A549 treated with Hydrocortisone at 1 μM for 4 hours (cell line): ENCODE measurements around the gene GOLPH3L. TPM values are rescaled to one million over a fixed set of nuclear protein-coding genes. Genes with fewer than 3 reads are reported as not detected.

Source experiments
- total RNA-seq: library from RNA; stranded (reverse); fragments of 200-300 nt; extraction: Qiagen RNA extraction; gene quantifications from 5 replicates; pipeline ENCODE4 v1.2.3, GENCODE V29; 2022

The GOLPH3L gene
- 11.5 to 21.8 TPM (median 15.3 TPM) in 5 replicates for total RNA-seq

GRCh38 chr1:150696995-150697927, at the start of gene GOLPH3L:
Gene GOLPH3L (minus strand): TSS chr1:150697154. CDS start chr1:150694838, 2,316 bp downstream.

GRCh38 chr1:150720703-150721102, 23.7 kb upstream of the GOLPH3L start, which contains the start of gene HORMAD1:
Gene HORMAD1 (minus strand): TSS chr1:150720895. CDS start chr1:150719505, 1,390 bp downstream.

GRCh38 chr1:150629115-150629928, 67.6 kb downstream of the GOLPH3L start, which contains the start of gene ENSA:
Gene ENSA (minus strand): TSS chr1:150629612. CDS start chr1:150629470, 142 bp downstream.

Other genes with a start within 250 kb of the GOLPH3L start
- 21.1 to 25.0 TPM (median 23.1 TPM) in 5 replicates for gene TARS2, start 209.7 kb downstream of the GOLPH3L start, total RNA-seq
- gene ECM1, start 189.0 kb downstream of the GOLPH3L start, total RNA-seq: 1.4 to 2.0 TPM (median 1.8 TPM) in 5 replicates
- 0.22 TPM in 1 of 5 replicates, not detected in the others for gene FALEC, start 181.4 kb downstream of the GOLPH3L start, total RNA-seq
- gene ADAMTSL4, start 147.7 kb downstream of the GOLPH3L start, total RNA-seq: 4.4 to 7.3 TPM (median 6.8 TPM) in 5 replicates
- gene MCL1, start 117.5 kb downstream of the GOLPH3L start, total RNA-seq: 227 to 337 TPM (median 299 TPM) in 5 replicates
- 128 to 143 TPM (median 138 TPM) in 5 replicates for gene ENSA, start 67.5 kb downstream of the GOLPH3L start, total RNA-seq
- gene HORMAD1, start 23.7 kb upstream of the GOLPH3L start, total RNA-seq: 6.7 to 11.9 TPM (median 9.5 TPM) in 5 replicates
- gene CTSS, start 68.6 kb upstream of the GOLPH3L start, total RNA-seq: 14.9 to 18.7 TPM (median 15.5 TPM) in 5 replicates
- 1.2 to 2.3 TPM (median 1.4 TPM) in 5 replicates for gene CTSK, start 111.1 kb upstream of the GOLPH3L start, total RNA-seq
- 10.2 to 18.8 TPM (median 12.2 TPM) in 5 replicates for gene ARNT, start 179.4 kb upstream of the GOLPH3L start, total RNA-seq
- gene CTXND2, start 190.0 kb upstream of the GOLPH3L start, total RNA-seq: not detected in 5 replicates
- 21.9 to 29.0 TPM (median 22.2 TPM) in 5 replicates for gene SETDB1, start 229.2 kb upstream of the GOLPH3L start, total RNA-seq